Kidney (tissue), 14 donors: ENCODE results near the gene FLOT2. TPM values are rescaled to one million over a fixed set of nuclear protein-coding genes. Genes with fewer than 3 reads are reported as not detected.
A peak's percentile ranks its signal among the peaks of the same experiment; 100 is the strongest.

Source experiments
- DNase-seq, 5 donors: peaks; one replicate each; pipeline ENCODE4 v3.0.0-alpha.2; 2013 to 2020
- FAIRE-seq: peaks from 2 replicates; lab custom pipeline; 2012; peaks lifted over from hg19 to GRCh38; lab: Jason Lieb, UNC
- H3K27ac ChIP-seq, 2 donors: one replicate each; pipeline ENCODE4 v1.7.0; 2013; ENCODE audit warnings: low read depth in 2 of 2, low read length in 2 of 2, inconsistent platforms in 1 of 2
- H3K27me3 ChIP-seq: one replicate; pipeline ENCODE4 v1.7.1; 2013; ENCODE audit warnings: low read length, inconsistent platforms; ENCODE audit not compliant: control insufficient read depth, insufficient read depth
- H3K36me3 ChIP-seq, 3 donors: one replicate each; pipeline versions ENCODE4 v1.7.0 to v1.7.1; 2013; ENCODE audit warnings: low read length in 3 of 3, control low read depth in 1 of 3, inconsistent platforms in 1 of 3; ENCODE audit not compliant: insufficient read depth in 3 of 3, control insufficient read depth in 2 of 3
- H3K4me1 ChIP-seq, 3 donors: one replicate each; pipeline versions ENCODE4 v1.7.0 to v1.7.1; 2013; ENCODE audit warnings: low read length in 3 of 3, inconsistent platforms in 1 of 3, low read depth in 1 of 3; ENCODE audit not compliant: control insufficient read depth in 2 of 3, insufficient read depth in 2 of 3
- H3K4me3 ChIP-seq, 3 donors: one replicate each; pipeline versions ENCODE4 v1.7.0 to v1.8.1; 2013; ENCODE audit warnings: low read length in 3 of 3, control low read depth in 1 of 3, inconsistent platforms in 1 of 3
- H3K9ac ChIP-seq, 3 donors: one replicate each; pipeline versions ENCODE4 v1.7.0 to v1.7.1; 2013; ENCODE audit warnings: low read length in 3 of 3, control low read depth in 1 of 3, inconsistent platforms in 1 of 3
- H3K9me3 ChIP-seq, 3 donors: one replicate each; pipeline versions ENCODE4 v1.7.0 to v1.7.1; 2013; ENCODE audit warnings: low read length in 3 of 3, control low read depth in 1 of 3, inconsistent platforms in 1 of 3; ENCODE audit not compliant: control insufficient read depth in 2 of 3, insufficient read depth in 1 of 3
- CTCF ChIP-seq: IDR thresholded peaks from 3 replicates; pipeline ENCODE4 v1.5.1; 2012; ENCODE audit warnings: mild to moderate bottlenecking, moderate library complexity, borderline replicate concordance; ENCODE audit not compliant: insufficient read depth; ENCODE audit errors: extremely low read depth
- intact Hi-C: fragments of 100-400 bp; cut with DNase I; formaldehyde crosslinking; loops from one replicate; pipeline ENCODE4 v1.11.1; 2022
- polyA plus RNA-seq: library from polyadenylated mRNA; stranded (reverse); fragments of 350-450 nt; fragmentation: Illumina TruSeq; extraction: RNeasy Lipid Tissue Mini Kit (QIAGEN cat#74804); gene quantifications from one replicate; pipeline ENCODE4 v1.2.3, GENCODE V29; 2014; ENCODE audit warnings: low read depth, low replicate concordance; ENCODE audit not compliant: insufficient read depth
- total RNA-seq: library from RNA; stranded (reverse); fragmentation: NEBNext Ultra II Directional; extraction: Animal tissue kit (Norgen Biotek cat#: 25700); gene quantifications from one replicate; pipeline ENCODE4 v1.2.1, GENCODE V29; 2021
- donor health status: control.
- donor health status: control.
- donor health status: control.
- donor health status: control.
- donor health status: control.
- donor health status: DM: yes; HTN: yes; CAD: no.
- donor health status: Normal renal cell carcinoma (clear cell type).

Gene FLOT2
- total and polyA plus RNA-seq, 2 donors from 2014 or later = 200 to 260 TPM

- no peaks in the 10 kb centered on the region for H3K9me3 ChIP-seq
- DNase-seq (peak in 3 of 5 donors; percentile 39 to 65 (median 49)), FAIRE-seq (no peak)
- peak; percentile 67 for TF ChIP-seq CTCF
- no peak overlapping the region for H3K4me3 ChIP-seq
- H3K27me3 ChIP-seq = no peaks in the 10 kb centered on the region
- H3K9ac ChIP-seq = no peak overlapping the region
- intact Hi-C loops = loop anchor here (5.0 kb wide), 1 partner anchor 154 kb away; no protein-coding TSS in a partner anchor
- peaks cover 26 to 85% (median 54%) of the 10 kb centered on the region in 3 donors for H3K36me3 ChIP-seq
- peaks cover 0 to 4% (median 0%) of the 10 kb centered on the region in 3 donors for H3K4me1 ChIP-seq
- H3K27ac ChIP-seq = no peak overlapping the region
These were observed 18.9 kb upstream of the FLOT2 start for GRCh38 chr17:28916302-28916934.

DNA sequence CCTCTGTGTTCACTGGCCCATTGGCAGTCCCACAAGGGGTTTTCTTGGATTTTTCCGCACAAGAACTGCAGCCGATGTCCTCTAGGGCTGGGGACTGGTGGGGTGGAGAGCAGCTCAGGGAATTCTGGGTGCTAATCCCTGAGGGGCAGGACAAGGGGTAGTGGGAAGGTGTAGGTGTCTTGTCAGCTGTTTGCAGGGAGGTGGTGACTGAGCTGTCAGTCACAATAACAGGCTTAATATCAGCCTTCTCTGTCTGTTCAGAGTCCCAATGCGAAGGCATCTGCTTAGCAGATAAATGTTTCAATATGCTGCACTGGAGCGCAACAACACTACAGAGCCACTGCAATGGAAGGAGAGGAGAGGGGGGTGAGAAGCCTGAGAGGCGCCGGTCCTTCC is 15.4 kb upstream of the FLOT2 start:
- intact Hi-C loops = no loop called here
- H3K9ac ChIP-seq = no peak overlapping the region
- TF ChIP-seq CTCF = no peak
- peaks cover 0 to 4% (median 0%) of the 10 kb centered on the region in 3 donors for H3K4me1 ChIP-seq
- peaks cover 36 to 93% (median 59%) of the 10 kb centered on the region in 3 donors for H3K36me3 ChIP-seq
- H3K4me3 ChIP-seq = no peak overlapping the region
- no peak overlapping the region for H3K27ac ChIP-seq
- FAIRE-seq (no peak), DNase-seq (no peak)
- no peaks in the 10 kb centered on the region for H3K27me3 ChIP-seq
- no peaks in the 10 kb centered on the region for H3K9me3 ChIP-seq

DNA sequence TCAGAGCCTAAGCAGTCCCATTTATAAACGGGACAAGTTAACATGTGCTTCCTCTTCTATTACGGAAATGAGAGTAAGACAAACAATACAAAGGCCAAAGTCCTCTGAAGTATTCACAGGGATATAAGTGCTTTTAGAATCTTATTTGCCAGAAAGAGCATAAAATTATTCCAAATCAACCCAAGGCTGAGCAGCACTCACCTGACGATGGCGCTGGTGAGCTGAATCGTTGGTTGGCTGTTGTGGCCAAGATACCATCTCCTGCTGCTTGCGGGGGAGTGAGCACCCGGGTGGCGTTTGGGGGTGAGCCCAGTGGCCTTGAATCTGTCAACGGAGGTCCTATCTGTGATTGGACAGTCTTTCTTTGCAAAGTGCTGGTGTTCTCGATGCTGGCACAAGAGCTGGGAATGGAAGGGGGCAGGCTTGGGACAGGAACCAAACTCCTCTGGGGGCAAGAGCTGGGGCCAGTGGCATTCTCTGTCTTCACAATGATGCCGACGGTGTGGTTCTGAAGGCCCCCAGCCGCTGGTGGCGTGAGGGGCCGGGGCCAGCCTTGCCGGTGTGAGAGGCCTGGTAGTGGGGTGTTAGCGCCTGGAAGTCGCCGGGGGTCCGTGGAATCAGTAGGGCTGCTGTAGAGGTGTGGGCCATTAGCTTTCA is 14.9 kb upstream of the FLOT2 start:
- Histone ChIP-seq H3K27ac (no peak overlapping the region), H3K9ac (no peak overlapping the region), H3K4me3 (no peak overlapping the region), H3K4me1 (peaks cover 0 to 4% (median 0%) of the 10 kb centered on the region in 3 donors), H3K9me3 (no peaks in the 10 kb centered on the region), H3K36me3 (peaks cover 36 to 94% (median 58%) of the 10 kb centered on the region in 3 donors), H3K27me3 (no peaks in the 10 kb centered on the region)
- intact Hi-C loops = no loop called here
- TF ChIP-seq CTCF = no peak
- DNase-seq = no peak
- FAIRE-seq = no peak
